Breast epithelium (tissue), 4 donors: ENCODE measurements around the gene ATP5IF1. TPM values are rescaled to one million over a fixed set of nuclear protein-coding genes. Genes with fewer than 3 reads are reported as not detected.
A peak's percentile ranks its signal among the peaks of the same experiment; 100 is the strongest.

Source experiments
- DNase-seq, 2 donors: peaks; one replicate each; pipeline ENCODE4 v3.0.0-alpha.2; 2019; ENCODE audit warnings: low spot score in 2 of 2
- H3K27ac ChIP-seq, 2 donors: fragments of 200-600 bp; sonication (generic) in 1 of 2; one replicate each; pipeline ENCODE4 v1.5.1; 2016 to 2019; ENCODE audit warnings: mild to moderate bottlenecking in 1 of 2
- H3K27me3 ChIP-seq, 2 donors: fragments of 200-600 bp; sonication (generic) in 1 of 2; one replicate each; pipeline versions ENCODE4 v1.5.1 to v1.6.0; 2017 to 2019; ENCODE audit warnings: control low read depth in 1 of 2, mild to moderate bottlenecking in 1 of 2
- H3K36me3 ChIP-seq: fragments of 200-600 bp; one replicate; pipeline ENCODE4 v1.5.1; 2019
- H3K4me1 ChIP-seq, 2 donors: fragments of 200-600 bp; sonication (generic); one replicate each; pipeline ENCODE4 v1.5.1; 2016 to 2019; ENCODE audit warnings: control low read depth in 1 of 2
- H3K4me3 ChIP-seq, 3 donors: fragments of 200-600 bp; sonication (generic); 1 replicate in 2 of 3; 2 replicates in 1 of 3; pipeline ENCODE4 v1.5.1; 2016 to 2019; ENCODE audit warnings: mild to moderate bottlenecking in 3 of 3, moderate library complexity in 2 of 3
- H3K9me3 ChIP-seq, 2 donors: fragments of 200-600 bp; sonication (generic) in 1 of 2; one replicate each; pipeline ENCODE4 v1.5.1; 2016 to 2019; ENCODE audit warnings: control low read depth in 1 of 2
- CTCF ChIP-seq, 3 donors: fragments of 450-650 bp; IDR thresholded peaks; one replicate each; pipeline ENCODE4 v1.5.1; 2016 to 2017; ENCODE audit warnings: antibody characterized with exemption in 3 of 3, mild to moderate bottlenecking in 3 of 3, moderate library complexity in 3 of 3
- POLR2A ChIP-seq: fragments of 450-650 bp; IDR thresholded peaks from one replicate; pipeline ENCODE4 v1.6.1; 2016; ENCODE audit warnings: antibody characterized with exemption, mild to moderate bottlenecking, moderate library complexity
- POLR2AphosphoS5 ChIP-seq, 3 donors: sonication (generic); formaldehyde crosslinking; IDR thresholded peaks; one replicate each; pipeline ENCODE4 v1.6.1; 2017; ENCODE audit warnings: antibody characterized with exemption in 3 of 3
- intact Hi-C: fragments of 100-400 bp; cut with DNase I; formaldehyde crosslinking; loops from one replicate; pipeline ENCODE4 v1.15.1; 2023; ENCODE audit warnings: low total_unique reads
- total RNA-seq, 3 donors: library from RNA; depleted of rRNA; stranded (reverse); fragments of >200 nt; gene quantifications; one replicate each; pipeline ENCODE4 v1.1.0, GENCODE V29; 2016

ATP5IF1 gene
- total RNA-seq, 3 donors from 2014 or later: 137 to 147 (median 138) TPM

GRCh38 chr1:28248273-28249012, 12.5 kb downstream of the ATP5IF1 start:
- H3K27ac ChIP-seq: peak overlapping the region; percentile 79 to 85
- H3K4me3 ChIP-seq: peak overlapping the region in 2 of 3 donors; percentile 20 to 34
- peak; percentile 66 to 75 for DNase-seq
- no peaks in the 10 kb centered on the region for H3K9me3 ChIP-seq
- no peak for TF ChIP-seq POLR2A
- no peak for TF ChIP-seq POLR2AphosphoS5 (IDR thresholded peaks at IDR 0.05)
- peak; percentile 85 to 91 (median 85) for TF ChIP-seq CTCF (IDR thresholded peaks at IDR 0.05)
- intact Hi-C loops: no loop called here
- H3K4me1 ChIP-seq: peaks cover 4 to 9% of the 10 kb centered on the region in 2 donors
- no peaks in the 10 kb centered on the region for H3K27me3 ChIP-seq
- no peaks in the 10 kb centered on the region for H3K36me3 ChIP-seq

GRCh38 chr1:28249013-28249865, 13.3 kb downstream of the ATP5IF1 start:
- H3K4me1 ChIP-seq: peaks cover 4 to 9% of the 10 kb centered on the region in 2 donors
- no peaks in the 10 kb centered on the region for H3K27me3 ChIP-seq
- no peaks in the 10 kb centered on the region for H3K9me3 ChIP-seq
- TF ChIP-seq POLR2A (no peak), POLR2AphosphoS5 (IDR thresholded peaks at IDR 0.05) (no peak), CTCF (IDR thresholded peaks at IDR 0.05) (no peak)
- DNase-seq: peak in 1 of 2 donors; percentile 61
- intact Hi-C loops: no loop called here
- H3K4me3 ChIP-seq: peak overlapping the region in 2 of 3 donors; percentile 20 to 34
- H3K27ac ChIP-seq: peak overlapping the region; percentile 79 to 85
- H3K36me3 ChIP-seq: no peaks in the 10 kb centered on the region

GRCh38 chr1:28249866-28250295, 14.0 kb downstream of the ATP5IF1 start:
- no peaks in the 10 kb centered on the region for H3K36me3 ChIP-seq
- H3K4me3 ChIP-seq: no peak overlapping the region
- H3K27ac ChIP-seq: peak overlapping the region; percentile 79 to 85
- intact Hi-C loops: no loop called here
- no peak for DNase-seq
- TF ChIP-seq CTCF (IDR thresholded peaks at IDR 0.05) (no peak), POLR2A (no peak), POLR2AphosphoS5 (IDR thresholded peaks at IDR 0.05) (no peak)
- no peaks in the 10 kb centered on the region for H3K27me3 ChIP-seq
- no peaks in the 10 kb centered on the region for H3K9me3 ChIP-seq
- peaks cover 4 to 9% of the 10 kb centered on the region in 2 donors for H3K4me1 ChIP-seq

GRCh38 chr1:28256197-28256827, 20.4 kb downstream of the ATP5IF1 start:
- Histone ChIP-seq H3K27me3 (no peaks in the 10 kb centered on the region), H3K9me3 (no peaks in the 10 kb centered on the region), H3K4me1 (no peaks in the 10 kb centered on the region), H3K4me3 (no peak overlapping the region), H3K27ac (no peak overlapping the region), H3K36me3 (no peaks in the 10 kb centered on the region)
- intact Hi-C loops: no loop called here
- no peak for DNase-seq
- TF ChIP-seq POLR2A (no peak), CTCF (IDR thresholded peaks at IDR 0.05) (no peak), POLR2AphosphoS5 (IDR thresholded peaks at IDR 0.05) (no peak)
